Skeletal muscle tissue (tissue), 4 donors: Measurements from ENCODE around the gene GUCY2C. TPM values are rescaled to one million over a fixed set of nuclear protein-coding genes. Genes with fewer than 3 reads are reported as not detected.

Experiments used
- H3K27ac ChIP-seq: one replicate; pipeline ENCODE4 v1.7.0; 2013; ENCODE audit warnings: mild to moderate bottlenecking, low read depth, low read length, inconsistent platforms
- H3K27me3 ChIP-seq, 3 donors: one replicate each; pipeline ENCODE4 v1.7.0; 2013; ENCODE audit warnings: low read length in 3 of 3; ENCODE audit not compliant: control insufficient read depth in 3 of 3, insufficient read depth in 3 of 3
- H3K36me3 ChIP-seq, 3 donors: one replicate each; pipeline ENCODE4 v1.7.0; 2013; ENCODE audit warnings: low read length in 3 of 3; ENCODE audit not compliant: control insufficient read depth in 3 of 3, insufficient read depth in 3 of 3
- H3K4me1 ChIP-seq, 3 donors: one replicate each; pipeline ENCODE4 v1.7.0; 2013; ENCODE audit warnings: low read length in 3 of 3, mild to moderate bottlenecking in 3 of 3; ENCODE audit not compliant: control insufficient read depth in 3 of 3, insufficient read depth in 3 of 3
- H3K4me3 ChIP-seq, 3 donors: one replicate each; pipeline ENCODE4 v1.7.0; 2013; ENCODE audit warnings: low read length in 3 of 3
- H3K9ac ChIP-seq, 3 donors: one replicate each; pipeline ENCODE4 v1.7.0; 2013; ENCODE audit warnings: low read length in 3 of 3, mild to moderate bottlenecking in 3 of 3, moderate library complexity in 2 of 3, low read depth in 1 of 3
- H3K9me3 ChIP-seq, 3 donors: one replicate each; pipeline ENCODE4 v1.7.0; 2013; ENCODE audit warnings: low read length in 3 of 3; ENCODE audit not compliant: control insufficient read depth in 3 of 3
- total RNA-seq: library from RNA; depleted of rRNA; stranded (reverse); fragments of >200 nt; gene quantifications from one replicate; pipeline ENCODE4 v1.2.3, GENCODE V29; 2014
- donor health status: Osteomylitis.

The GUCY2C gene
- total RNA-seq, 1 donor from 2014 or later = not detected

- no peaks in the 10 kb centered on the region for H3K27me3 ChIP-seq
- no peak overlapping the region for H3K4me3 ChIP-seq
- peaks cover 3 to 12% (median 12%) of the 10 kb centered on the region in 3 donors for H3K4me1 ChIP-seq
- H3K27ac ChIP-seq = peak overlapping the region; percentile 5
- peak overlapping the region in 2 of 3 donors; percentile 5 to 40 for H3K9ac ChIP-seq
- H3K9me3 ChIP-seq = no peaks in the 10 kb centered on the region
- H3K36me3 ChIP-seq = no peaks in the 10 kb centered on the region
Observed at GRCh38 chr12:14612898-14613445, 83.4 kb downstream of the GUCY2C start.

DNA sequence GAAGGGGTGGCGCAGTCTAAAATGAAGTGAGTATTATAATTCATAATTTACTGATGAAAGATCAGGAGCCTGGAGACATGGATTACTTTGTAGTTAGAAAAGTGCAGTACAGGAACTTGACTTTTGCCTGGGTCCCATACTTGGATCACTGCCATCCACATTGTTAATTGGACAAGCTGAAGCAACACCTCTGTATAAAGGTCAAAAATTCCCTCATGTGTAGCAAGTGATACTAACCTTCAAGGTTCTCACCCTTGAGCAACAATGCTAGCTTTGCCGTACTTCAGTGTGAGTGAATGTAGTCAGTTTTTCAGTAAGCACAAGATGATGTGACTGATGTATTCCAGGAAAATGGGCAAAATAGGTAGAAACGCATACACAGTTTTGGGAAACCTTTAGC lies 84.1 kb downstream of the GUCY2C start:
- no peak overlapping the region for H3K9ac ChIP-seq

DNA sequence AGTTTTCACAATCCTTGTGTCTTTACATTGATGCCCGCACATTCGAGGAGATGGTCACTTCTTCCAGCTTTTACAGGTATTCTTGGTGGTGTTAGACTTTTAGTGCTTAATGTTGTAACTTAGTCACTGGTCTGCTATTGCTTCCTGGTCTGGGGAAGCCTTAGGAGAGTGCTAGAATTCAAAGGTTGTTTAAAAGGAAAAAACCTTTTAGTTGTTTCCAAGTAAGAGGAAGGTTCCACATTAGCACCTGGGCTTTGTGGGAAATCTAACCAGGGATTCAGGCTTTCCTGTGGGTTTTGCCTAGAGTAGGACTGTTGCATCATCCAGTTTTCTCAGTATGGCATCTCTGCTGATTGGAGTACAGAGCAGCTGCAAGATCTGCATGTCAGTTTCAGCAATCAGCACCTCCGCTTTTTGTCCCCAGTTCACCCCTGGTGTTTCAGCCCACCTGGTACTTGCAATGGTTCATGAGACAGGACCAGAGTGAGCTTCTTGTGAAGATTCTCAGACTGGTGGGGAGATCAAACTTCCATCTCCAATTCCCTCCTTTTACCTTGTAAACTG lies 84.7 kb downstream of the GUCY2C start:
- Histone ChIP-seq H3K9me3 (peaks cover 0 to 2% (median 0%) of the 10 kb centered on the region in 3 donors), H3K27me3 (no peaks in the 10 kb centered on the region), H3K4me1 (peaks cover 3 to 12% (median 12%) of the 10 kb centered on the region in 3 donors), H3K36me3 (no peaks in the 10 kb centered on the region), H3K27ac (no peak overlapping the region), H3K4me3 (no peak overlapping the region), H3K9ac (no peak overlapping the region)

More for the DNA sequence above, 84.1 kb downstream of the GUCY2C start:
- Histone ChIP-seq H3K27me3 (no peaks in the 10 kb centered on the region), H3K4me1 (peaks cover 3 to 12% (median 12%) of the 10 kb centered on the region in 3 donors), H3K36me3 (no peaks in the 10 kb centered on the region), H3K27ac (no peak overlapping the region), H3K9me3 (no peaks in the 10 kb centered on the region), H3K4me3 (no peak overlapping the region)

GRCh38 chr12:14607568-14607967 lies 88.8 kb downstream of the GUCY2C start:
- Histone ChIP-seq H3K9me3 (peaks cover 0 to 9% (median 0%) of the 10 kb centered on the region in 3 donors), H3K9ac (no peak overlapping the region), H3K4me1 (peaks cover 0 to 3% (median 0%) of the 10 kb centered on the region in 3 donors), H3K36me3 (no peaks in the 10 kb centered on the region), H3K27ac (no peak overlapping the region), H3K4me3 (no peak overlapping the region), H3K27me3 (no peaks in the 10 kb centered on the region)

DNA sequence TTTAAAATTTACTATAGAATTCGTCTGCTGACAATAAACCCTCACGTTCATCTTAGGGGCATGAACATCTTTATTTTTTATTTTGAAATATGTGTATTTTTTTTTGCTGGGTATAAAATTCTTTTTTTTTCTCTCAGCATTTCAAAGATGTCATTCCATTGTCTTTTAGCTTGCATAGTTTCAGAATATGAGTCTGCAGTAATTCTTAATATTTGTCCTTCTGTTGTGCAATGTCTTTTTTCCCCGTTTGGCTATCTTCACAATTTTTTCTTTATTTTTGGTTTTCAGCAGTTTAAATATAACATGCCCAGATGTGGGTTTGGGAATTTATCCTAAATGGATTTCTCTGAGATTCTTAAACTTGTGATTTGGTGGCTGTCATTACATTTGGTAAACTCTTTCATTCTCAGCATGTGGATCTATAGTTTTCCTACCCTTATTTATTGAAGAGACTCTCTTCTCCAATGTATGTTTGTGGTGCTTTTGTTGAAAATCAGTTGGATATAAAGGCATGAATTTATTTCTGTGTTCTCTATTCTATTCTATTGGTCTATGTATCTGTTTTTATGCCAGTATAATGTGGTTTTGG lies 90.9 kb downstream of the GUCY2C start:
- Histone ChIP-seq H3K9me3 (peaks cover 0 to 9% (median 0%) of the 10 kb centered on the region in 3 donors), H3K4me1 (no peaks in the 10 kb centered on the region), H3K4me3 (no peak overlapping the region), H3K9ac (no peak overlapping the region), H3K36me3 (no peaks in the 10 kb centered on the region), H3K27me3 (no peaks in the 10 kb centered on the region), H3K27ac (no peak overlapping the region)

DNA sequence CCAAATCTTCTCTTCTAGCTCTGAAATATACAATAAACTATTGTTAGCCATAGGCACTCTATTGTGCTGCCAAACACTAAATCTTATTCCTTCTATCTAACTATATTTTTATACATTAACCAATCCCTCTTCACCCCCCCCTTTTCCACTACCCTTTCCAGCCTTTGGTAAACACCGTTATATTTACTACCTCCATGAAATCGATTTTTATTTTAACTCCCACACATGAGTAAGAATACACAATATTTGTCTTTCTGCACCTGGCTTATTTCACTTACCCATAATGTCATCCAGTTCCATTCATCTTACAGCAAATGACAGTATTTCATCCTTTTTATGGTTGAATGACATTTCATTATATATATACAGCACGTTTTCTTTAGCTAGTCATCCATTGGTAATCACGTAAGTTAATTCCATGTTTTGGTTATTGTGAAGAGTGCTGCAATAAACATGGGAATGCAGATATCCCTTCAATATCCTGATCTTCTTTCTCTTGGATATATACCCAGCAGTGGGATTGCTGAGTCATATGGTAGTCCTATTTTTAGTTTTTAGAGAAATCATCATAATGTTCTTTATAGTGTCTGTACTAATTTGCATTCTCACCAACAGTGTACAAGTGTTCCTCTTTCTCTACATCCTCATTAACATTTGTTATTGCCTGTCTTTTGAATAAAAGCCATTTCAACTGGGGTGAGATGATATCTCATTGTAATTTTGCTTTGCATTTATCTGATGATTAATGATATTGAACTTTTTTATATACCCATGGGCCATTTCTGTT lies 94.5 kb downstream of the GUCY2C start:
- Histone ChIP-seq H3K27me3 (no peaks in the 10 kb centered on the region), H3K9me3 (peaks cover 0 to 9% (median 3%) of the 10 kb centered on the region in 3 donors), H3K27ac (no peak overlapping the region), H3K4me3 (no peak overlapping the region), H3K9ac (no peak overlapping the region), H3K4me1 (no peaks in the 10 kb centered on the region), H3K36me3 (no peaks in the 10 kb centered on the region)

DNA sequence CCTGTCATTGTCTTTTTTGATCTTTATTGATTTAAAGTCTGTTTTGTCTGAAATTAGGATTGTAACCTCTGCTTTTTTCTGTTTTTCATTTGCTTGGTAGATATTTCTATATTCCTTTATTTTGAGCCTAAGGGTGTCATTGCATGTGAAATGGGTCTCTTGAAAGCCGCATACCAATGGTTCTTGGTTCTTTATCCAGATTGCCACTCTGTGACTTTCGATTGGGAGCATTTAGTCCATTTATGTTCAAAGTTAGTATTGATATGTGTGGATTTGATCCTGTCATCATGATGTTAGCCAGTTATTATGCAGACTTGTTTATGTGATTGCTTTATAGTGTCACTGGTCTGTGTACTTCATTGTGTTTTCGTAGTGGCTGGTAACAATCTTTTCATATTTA lies 98.9 kb downstream of the GUCY2C start:
- no peaks in the 10 kb centered on the region for H3K4me1 ChIP-seq
- H3K9ac ChIP-seq = no peak overlapping the region

GRCh38 chr12:14591719-14592118 lies 104.7 kb downstream of the GUCY2C start:
- no peaks in the 10 kb centered on the region for H3K27me3 ChIP-seq
- peaks cover 0 to 8% (median 7%) of the 10 kb centered on the region in 3 donors for H3K4me1 ChIP-seq
- H3K4me3 ChIP-seq = no peak overlapping the region
- H3K27ac ChIP-seq = no peak overlapping the region
- no peaks in the 10 kb centered on the region for H3K9me3 ChIP-seq
- no peak overlapping the region for H3K9ac ChIP-seq
- no peaks in the 10 kb centered on the region for H3K36me3 ChIP-seq

More for the DNA sequence above, 98.9 kb downstream of the GUCY2C start:
- H3K36me3 ChIP-seq = no peaks in the 10 kb centered on the region
- H3K4me3 ChIP-seq = no peak overlapping the region
- no peaks in the 10 kb centered on the region for H3K27me3 ChIP-seq
- H3K9me3 ChIP-seq = peaks cover 0 to 3% (median 0%) of the 10 kb centered on the region in 3 donors
- no peak overlapping the region for H3K27ac ChIP-seq

DNA sequence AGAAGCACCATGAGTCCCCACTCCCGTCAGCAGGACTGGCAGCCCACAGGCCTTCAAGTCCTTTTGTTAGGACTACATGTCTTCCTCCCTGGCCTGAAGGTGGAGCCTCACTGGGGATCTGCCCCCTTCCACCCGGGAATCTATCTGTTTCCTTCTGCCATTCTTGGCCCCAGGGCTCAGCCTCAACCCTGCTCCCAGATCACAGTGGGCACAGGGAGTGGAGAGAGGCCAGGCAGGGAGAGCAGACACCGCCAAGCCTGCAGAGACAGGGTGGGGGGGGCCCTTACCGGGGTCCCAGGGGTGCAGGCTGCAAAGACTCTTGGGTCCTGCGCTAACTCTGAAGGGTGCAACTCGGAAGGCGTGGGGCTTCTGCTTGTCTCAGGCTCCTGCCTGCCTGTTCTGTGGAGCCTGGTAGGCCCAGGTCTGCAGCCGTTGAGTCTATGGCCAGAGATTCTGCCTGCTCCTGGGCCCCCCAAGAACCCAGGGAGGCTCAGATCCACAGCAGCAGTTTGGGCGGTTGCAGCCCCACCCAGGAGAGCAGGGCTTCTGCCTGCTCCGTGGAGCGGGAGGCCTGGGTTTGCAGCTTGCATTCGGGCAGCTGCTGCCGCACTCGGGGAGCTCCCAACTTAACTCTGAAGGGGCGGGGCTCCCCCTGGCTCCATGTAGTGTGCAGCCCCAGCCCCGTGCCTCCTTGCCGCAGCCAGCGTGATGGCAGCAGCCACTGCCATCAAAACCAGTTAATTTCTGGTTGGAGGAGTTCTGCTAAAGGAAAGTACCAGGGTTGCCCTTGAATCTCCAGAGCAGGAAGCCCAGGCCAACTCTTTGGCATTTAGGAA lies 107.0 kb downstream of the GUCY2C start:
- H3K4me1 ChIP-seq = peaks cover 0 to 8% (median 7%) of the 10 kb centered on the region in 3 donors
- no peaks in the 10 kb centered on the region for H3K27me3 ChIP-seq
- no peak overlapping the region for H3K9ac ChIP-seq
- H3K27ac ChIP-seq = no peak overlapping the region
- no peak overlapping the region for H3K4me3 ChIP-seq
- H3K9me3 ChIP-seq = no peaks in the 10 kb centered on the region
- no peaks in the 10 kb centered on the region for H3K36me3 ChIP-seq
